Urinary bladder (tissue), 4 donors: ENCODE data around the gene MFSD11. TPM values are rescaled to one million over a fixed set of nuclear protein-coding genes. Genes with fewer than 3 reads are reported as not detected.
"Not testable (repeated sequence)": the region's sequence is repeated elsewhere in the genome, so short reads cannot be mapped to it uniquely, and the experiment has no call there.

Experiments
- DNase-seq: peaks from one replicate; pipeline ENCODE4 v3.0.0-alpha.2; 2015; ENCODE audit errors: extremely low spot score
- H3K27ac ChIP-seq: one replicate; pipeline ENCODE4 v1.5.1; 2013; ENCODE audit warnings: low read depth, mild to moderate bottlenecking, moderate library complexity
- H3K36me3 ChIP-seq: one replicate; pipeline ENCODE4 v1.6.1; 2013; ENCODE audit warnings: mild to moderate bottlenecking, moderate library complexity; ENCODE audit not compliant: insufficient read depth
- H3K4me1 ChIP-seq: one replicate; pipeline ENCODE4 v1.6.1; 2013; ENCODE audit warnings: mild to moderate bottlenecking, moderate library complexity; ENCODE audit not compliant: insufficient read depth
- H3K4me3 ChIP-seq: one replicate; pipeline ENCODE4 v1.5.1; 2013; ENCODE audit warnings: low read depth, low read length
- WGBS: extraction: QIAGEN DNeasy Blood & Tissue Kit; methylation state at CpG from one replicate; pipeline ENCODE4 v1.1.7; 2013; 5-methylcytosine and 5-hydroxymethylcytosine counted together
- polyA plus RNA-seq: library from polyadenylated mRNA; stranded (reverse); fragments of 200-250 nt; gene quantifications from one replicate; pipeline ENCODE4 v1.2.3, GENCODE V29; 2013
- total RNA-seq: library from RNA; depleted of rRNA; stranded (reverse); fragments of >200 nt; gene quantifications from one replicate; pipeline ENCODE4 v1.2.3, GENCODE V29; 2014
- donor health status: healthy with polysubstance abuse.
- donor health status: healthy.

The MFSD11 gene
- 69.5 TPM for total RNA-seq
- polyA plus RNA-seq = 16.6 TPM

DNA sequence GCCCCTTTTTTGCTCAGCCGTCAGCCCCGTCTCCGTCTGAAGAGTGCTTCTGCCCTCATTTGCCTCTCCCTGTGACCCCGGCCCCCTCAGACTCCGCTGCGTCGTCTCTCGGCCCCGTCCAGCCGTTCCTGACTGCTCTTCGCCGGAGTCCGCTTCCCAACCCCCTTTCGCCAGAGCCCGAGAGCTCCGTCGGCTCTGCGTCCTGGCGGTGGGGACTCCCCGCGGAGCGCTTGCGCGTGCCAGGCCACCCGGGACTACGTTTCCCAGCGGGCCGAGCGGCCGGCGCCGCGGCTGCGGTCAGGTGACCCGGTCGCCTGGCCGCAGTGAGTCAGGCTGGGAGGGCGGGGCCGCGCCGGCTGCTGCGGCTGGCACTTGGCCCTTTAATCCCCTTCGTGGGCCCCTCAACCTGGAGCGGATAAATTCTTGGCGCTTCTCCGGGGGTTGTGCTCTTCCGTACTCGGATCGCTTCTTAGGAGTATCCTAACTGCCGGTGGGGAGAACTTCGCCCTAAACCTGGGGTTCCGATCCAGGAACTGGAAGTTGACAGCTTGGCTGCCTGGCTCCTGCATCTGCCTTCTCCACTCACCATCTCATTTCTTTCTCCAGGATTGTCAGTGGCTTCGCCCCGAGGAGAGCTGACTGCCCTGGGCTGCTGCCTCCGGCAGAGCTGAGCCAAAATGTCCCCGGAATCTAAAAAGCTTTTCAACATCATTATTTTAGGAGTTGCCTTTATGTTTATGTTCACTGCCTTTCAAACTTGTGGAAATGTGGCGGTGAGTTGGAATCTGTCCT, at the start of gene MFSD11:
MFSD11 (plus strand) TSS at position 444 of the 792 bp plus-strand sequence; CDS start at position 678, 234 bp downstream.
- H3K36me3 ChIP-seq = peaks cover 1% of the 10 kb centered on the region
- no peaks in the 10 kb centered on the region for H3K4me1 ChIP-seq
- peak within 1 kb of the TSS; percentile 83 for H3K4me3 ChIP-seq
- WGBS = under 1% methylated on average over 57 of the region's 57 CpGs
- DNase-seq = peak; percentile 83
- peak within 1 kb of the TSS; percentile 98 for H3K27ac ChIP-seq

DNA sequence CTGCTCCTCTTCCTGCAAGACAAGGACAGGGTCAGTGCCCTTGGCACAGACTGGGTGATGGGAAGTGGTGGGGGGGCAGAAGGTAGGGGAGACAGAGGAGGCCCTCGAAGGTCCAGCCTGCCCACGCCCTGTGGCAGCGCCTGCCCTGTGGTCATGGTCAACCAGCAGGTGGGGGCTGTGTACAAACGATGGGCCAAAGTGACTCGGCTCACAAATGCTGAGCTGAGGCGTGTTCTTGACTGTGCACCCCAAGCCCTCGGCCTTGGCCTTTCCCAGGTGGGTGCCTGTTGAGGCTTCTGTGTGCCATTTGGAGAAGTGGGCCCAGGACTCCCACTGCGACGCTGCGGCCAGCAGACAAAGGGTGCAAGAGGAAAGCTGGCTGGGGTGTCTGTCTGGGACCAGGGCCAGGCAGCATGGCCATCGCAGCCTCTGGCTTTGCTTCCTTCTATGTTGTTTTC, 49.7 kb upstream of the MFSD11 start:
- Histone ChIP-seq H3K4me3 (no peak overlapping the region), H3K36me3 (no peaks in the 10 kb centered on the region), H3K27ac (peak overlapping the region; percentile 68), H3K4me1 (no peaks in the 10 kb centered on the region)
- DNase-seq = no peak
- WGBS = 34% methylated on average over 11 of the region's 11 CpGs

- no peak overlapping the region for H3K4me3 ChIP-seq
- no peaks in the 10 kb centered on the region for H3K4me1 ChIP-seq
- WGBS = 63% methylated on average over 11 of the region's 11 CpGs
- H3K27ac ChIP-seq = no peak overlapping the region
- no peak for DNase-seq
- no peaks in the 10 kb centered on the region for H3K36me3 ChIP-seq
Measured at GRCh38 chr17:76689859-76690258, 48.1 kb upstream of the MFSD11 start.

- Histone ChIP-seq H3K4me1 (no peaks in the 10 kb centered on the region), H3K36me3 (no peaks in the 10 kb centered on the region), H3K27ac (no peak overlapping the region), H3K4me3 (no peak overlapping the region)
- no peak for DNase-seq
- WGBS = 78% methylated on average over 13 of the region's 13 CpGs
Measured at GRCh38 chr17:76690596-76691280, 47.2 kb upstream of the MFSD11 start.

- H3K27ac ChIP-seq = no peak overlapping the region
- no peak for DNase-seq
- H3K36me3 ChIP-seq = no peaks in the 10 kb centered on the region
- no peaks in the 10 kb centered on the region for H3K4me1 ChIP-seq
- no peak overlapping the region for H3K4me3 ChIP-seq
- 78% methylated on average over 14 of the region's 14 CpGs for WGBS
Measured at GRCh38 chr17:76691379-76692191, 46.3 kb upstream of the MFSD11 start.

- Histone ChIP-seq H3K4me3 (no peak overlapping the region), H3K27ac (no peak overlapping the region), H3K36me3 (no peaks in the 10 kb centered on the region), H3K4me1 (peaks cover 3% of the 10 kb centered on the region)
- 58% methylated on average over 16 of the region's 16 CpGs for WGBS
- DNase-seq = no peak
Measured at GRCh38 chr17:76695059-76695831, 42.7 kb upstream of the MFSD11 start.

DNA sequence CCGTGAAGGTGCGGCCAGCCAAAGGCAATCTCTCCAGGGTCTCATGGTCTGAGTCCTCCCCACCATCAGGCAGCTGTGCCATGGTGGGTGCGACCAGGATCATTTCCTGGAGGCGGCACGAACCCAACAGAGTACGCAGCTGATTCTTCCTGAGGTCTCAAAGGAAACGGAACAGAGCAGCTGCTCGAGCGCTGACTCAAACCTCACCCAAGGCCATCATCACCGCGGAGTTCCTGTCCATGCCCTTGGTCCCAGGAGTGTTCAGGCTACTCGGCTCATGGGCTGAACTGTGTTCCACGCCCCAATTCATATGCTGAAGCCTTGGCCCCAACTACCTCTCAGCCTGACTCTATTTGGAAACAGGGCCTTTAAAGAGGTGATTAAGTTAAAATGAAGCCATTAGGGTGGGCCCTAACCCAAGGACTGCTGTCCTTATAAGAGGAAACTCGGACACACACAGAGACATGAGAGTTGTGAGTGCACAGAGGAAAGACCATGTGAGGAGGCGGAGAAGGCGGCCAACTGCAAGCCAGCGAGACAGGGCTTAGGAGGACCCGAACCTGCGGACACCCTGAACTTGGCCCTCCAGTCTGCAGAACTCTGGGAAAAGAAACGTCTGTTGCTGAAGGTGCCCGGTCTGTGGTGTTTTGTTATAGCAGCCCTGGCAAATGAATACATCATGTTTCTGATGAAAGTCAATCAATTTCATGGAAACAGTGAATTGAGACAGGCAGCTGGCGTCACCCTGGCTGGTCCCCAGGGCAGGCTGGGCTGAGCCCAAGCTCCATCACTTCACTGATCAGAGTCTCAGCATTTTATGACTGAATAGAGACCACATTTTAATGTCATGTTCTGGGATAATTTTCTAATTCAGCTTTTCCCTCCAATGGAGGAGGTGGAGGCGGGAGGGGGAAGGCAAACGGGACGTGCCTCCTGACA, 40.9 kb upstream of the MFSD11 start:
- Histone ChIP-seq H3K4me1 (peaks cover 3% of the 10 kb centered on the region), H3K4me3 (no peak overlapping the region), H3K36me3 (no peaks in the 10 kb centered on the region), H3K27ac (no peak overlapping the region)
- 69% methylated on average over 25 of the region's 25 CpGs for WGBS
- no peak for DNase-seq

DNA sequence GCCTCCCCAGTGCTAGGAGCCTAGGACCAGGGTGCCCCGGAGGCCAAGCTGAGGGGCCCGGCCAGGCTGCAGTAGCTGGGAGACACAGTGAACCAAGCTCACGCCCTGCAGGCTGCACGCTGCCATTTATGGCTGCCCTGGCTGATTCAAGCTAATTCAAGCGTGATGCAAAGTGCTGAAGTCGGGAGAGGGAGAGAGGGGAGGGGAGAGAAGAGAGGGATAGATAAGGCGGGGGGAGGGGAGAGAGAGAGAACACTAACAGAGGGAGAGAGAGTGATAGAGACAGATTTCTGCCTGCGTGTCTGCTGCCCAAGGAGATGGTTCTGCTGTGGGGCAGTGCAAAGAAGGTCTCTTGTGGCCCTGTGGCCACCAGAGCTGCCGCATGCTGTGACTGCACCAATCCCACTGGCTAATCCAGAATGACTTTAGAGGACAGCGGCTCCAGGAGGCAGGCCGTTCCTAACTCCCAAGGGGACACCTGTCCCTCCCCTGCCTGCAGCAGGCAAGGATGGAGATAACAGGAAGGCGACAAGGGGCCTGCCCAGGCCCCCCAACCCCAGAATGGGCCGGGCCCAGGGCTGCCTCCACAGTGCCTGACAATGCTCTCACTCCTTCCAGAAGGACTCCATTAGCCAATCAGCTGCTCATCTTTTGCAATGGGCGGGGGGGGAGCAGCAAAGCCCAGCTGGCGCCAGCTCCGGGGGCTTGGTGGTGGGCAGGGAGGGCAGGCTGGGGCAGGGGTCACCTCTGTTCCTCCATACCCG, 40.0 kb upstream of the MFSD11 start:
- DNase-seq = no peak

GRCh38 chr17:76698466-76698977, 39.4 kb upstream of the MFSD11 start:
- not testable (repeated sequence) for H3K27ac ChIP-seq, H3K4me1 ChIP-seq, H3K36me3 ChIP-seq, H3K4me3 ChIP-seq, DNase-seq
- 68% methylated on average over 7 of the region's 7 CpGs for WGBS

More for the DNA sequence above, 40.0 kb upstream of the MFSD11 start:
- 33% methylated on average over 17 of the region's 17 CpGs for WGBS
- Histone ChIP-seq H3K4me3 (no peak overlapping the region), H3K27ac (no peak overlapping the region), H3K36me3 (no peaks in the 10 kb centered on the region), H3K4me1 (peaks cover 3% of the 10 kb centered on the region)

DNA sequence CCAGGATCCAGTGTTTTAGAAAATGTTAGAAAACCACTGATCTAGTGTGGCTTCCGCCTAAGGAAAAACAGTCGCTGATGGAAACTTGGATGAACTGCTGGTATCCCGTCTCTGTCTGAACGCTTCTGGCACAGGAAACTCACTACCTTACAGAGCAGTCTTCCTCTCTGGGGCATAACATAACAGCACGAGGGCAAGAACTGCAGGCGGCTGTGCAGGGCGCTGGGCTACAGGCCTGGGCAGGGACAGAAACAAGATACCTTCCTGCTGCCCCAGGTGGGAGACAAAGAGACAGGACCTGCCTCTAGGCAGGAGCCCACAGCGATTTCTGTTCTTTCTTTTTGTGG, 37.7 kb upstream of the MFSD11 start:
- H3K4me3 ChIP-seq = no peak overlapping the region
- H3K27ac ChIP-seq = peak overlapping the region; percentile 57
- no peak for DNase-seq
- 26% methylated on average over 8 of the region's 8 CpGs for WGBS
- no peaks in the 10 kb centered on the region for H3K36me3 ChIP-seq
- H3K4me1 ChIP-seq = peaks cover 3% of the 10 kb centered on the region

GRCh38 chr17:76700617-76701470, 37.1 kb upstream of the MFSD11 start:
- peak overlapping the region; percentile 80 for H3K27ac ChIP-seq
- H3K4me1 ChIP-seq = peaks cover 3% of the 10 kb centered on the region
- DNase-seq = no peak
- no peaks in the 10 kb centered on the region for H3K36me3 ChIP-seq
- H3K4me3 ChIP-seq = no peak overlapping the region
- 14% methylated on average over 33 of the region's 33 CpGs for WGBS
